ENCODE data around the gene MAT1A.

The MAT1A gene

DNA sequence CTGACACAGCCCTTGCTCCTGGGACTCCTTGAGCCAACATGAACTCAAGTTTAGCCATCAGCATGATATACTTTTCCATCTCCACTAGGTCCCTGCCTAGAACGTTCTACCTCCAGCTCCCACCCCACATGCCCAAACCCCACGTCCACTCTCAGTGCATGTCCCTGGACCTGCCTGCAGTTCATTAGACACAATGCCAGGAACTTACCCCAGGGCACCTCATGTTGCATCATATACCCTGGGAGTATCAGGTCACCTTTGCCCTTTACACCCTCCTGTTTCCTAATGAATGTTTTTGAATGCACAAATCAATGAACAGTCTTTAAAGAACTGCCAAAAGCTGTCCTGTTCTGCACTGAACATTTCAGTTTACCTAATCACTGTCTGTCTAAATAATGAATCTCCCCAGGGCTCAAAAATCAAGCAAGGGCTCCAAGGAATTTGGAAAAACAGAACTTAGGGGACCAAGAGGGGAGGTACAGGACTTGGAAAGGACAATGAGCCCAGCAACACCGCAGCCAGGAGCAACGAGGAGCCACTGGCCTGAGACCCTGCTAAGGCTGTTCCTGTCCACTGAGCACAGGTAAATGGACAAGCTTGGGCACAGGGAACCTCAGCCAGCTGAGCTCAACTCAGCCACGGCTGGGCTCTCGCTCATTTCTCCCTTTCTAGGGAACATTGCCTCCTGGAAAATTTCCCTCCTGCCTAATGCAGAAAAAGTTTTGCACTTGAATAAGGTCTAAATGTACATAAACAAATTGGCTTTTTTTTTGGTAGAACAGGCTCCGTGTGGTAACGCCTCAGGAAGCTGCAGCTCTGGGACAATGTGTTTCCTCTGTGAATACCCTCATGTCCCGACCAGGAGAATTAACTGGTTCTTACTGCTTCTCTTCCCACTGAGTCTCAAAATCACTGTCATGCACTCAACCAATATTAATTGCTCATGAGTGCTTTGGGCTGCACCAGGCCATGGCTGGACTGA, 7.4 kb downstream of the MAT1A start:
- DNase-seq = no peak

DNA sequence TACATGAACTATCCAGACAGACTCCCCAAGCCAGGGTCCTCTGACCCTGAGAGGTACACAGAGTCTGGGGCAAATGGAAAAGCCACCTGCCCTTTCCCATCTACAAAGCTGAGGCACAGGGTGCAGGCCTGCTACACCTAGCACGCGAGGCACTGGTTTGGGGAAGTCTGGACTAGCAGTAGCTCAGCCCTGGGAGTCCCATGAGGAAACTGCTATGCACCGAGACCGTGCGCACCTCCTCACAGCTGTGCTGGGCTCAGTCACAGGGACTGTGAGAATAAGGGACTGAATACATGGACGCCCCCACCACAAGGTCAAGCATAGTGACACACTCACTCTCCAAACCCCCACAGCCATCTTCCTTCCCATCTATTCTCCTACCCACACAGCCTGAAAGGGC, 8.2 kb downstream of the MAT1A start:
- no peak for DNase-seq

DNA sequence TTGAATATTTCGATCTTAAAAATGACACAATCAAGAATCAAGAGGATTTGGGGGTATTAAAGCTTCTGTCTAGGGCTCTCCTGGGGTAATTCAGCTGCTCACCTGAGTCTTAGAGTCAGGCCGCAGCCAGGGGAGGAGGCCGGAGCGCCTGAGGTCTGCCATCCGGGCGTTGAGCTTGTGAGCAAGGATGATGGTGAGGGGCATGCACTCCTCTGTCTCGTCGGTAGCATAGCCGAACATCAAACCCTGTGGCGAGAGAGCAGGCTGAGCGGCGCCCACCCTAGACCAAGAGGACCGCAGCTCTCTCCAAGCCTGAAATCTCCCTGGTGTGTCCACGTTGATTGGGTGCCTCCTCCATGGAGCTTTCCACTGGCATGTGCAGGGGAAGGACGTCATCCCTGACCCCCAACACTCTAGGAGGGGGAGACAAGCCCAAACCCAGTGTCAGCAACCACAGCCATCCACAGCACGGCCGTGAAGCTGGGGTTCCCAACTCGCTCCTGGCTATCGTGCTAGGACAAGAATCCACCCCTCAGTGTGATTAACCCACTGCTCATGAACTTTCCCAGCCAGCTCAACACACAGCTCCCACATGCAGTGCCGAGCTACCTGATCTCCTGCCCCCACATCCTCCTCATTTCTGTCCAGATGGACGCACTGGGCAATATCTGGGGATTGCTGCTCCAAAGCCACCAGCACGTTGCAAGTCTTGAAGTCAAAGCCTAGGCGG, 9.2 kb downstream of the MAT1A start:
- DNase-seq = no peak

DNA sequence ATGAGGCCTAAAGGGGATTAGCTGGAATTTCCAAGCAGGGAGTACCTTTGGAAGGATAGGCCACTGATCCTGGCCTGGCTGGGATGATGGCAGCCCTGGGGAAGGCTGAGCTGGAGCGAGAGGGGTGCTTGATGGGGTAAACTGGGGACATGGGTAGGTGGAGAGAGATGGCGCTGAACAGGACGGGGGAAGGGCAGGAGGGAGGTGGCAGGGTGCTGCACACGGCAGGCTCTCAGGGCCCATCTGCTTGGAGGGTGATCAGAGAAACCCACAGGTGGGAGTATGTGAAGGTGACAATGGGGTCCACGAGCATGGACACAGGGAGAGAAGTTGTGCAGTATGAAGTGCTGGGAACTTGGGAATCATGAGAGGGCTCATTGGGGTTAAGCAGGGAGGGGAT, 10.3 kb downstream of the MAT1A start:
- DNase-seq = no peak

DNA sequence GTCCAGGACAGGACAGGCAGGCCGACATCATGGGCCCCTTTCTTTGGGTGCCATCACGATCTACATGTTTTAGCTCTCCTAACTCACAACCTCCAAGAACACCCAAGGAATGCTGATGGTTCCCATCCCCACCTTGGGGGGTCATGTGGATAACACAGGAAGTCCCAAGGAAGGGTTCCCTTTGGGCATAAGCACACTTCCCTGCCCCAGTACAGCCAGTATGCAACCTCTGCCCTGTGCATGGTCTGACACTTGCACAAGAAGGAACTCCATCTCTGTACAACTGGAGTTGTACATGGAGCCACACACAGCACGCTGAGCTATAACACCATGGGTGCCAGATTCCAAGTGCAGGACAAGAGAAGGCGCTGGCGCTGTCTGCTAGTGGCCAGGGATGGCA, 11.0 kb downstream of the MAT1A start:
- DNase-seq = no peak

DNA sequence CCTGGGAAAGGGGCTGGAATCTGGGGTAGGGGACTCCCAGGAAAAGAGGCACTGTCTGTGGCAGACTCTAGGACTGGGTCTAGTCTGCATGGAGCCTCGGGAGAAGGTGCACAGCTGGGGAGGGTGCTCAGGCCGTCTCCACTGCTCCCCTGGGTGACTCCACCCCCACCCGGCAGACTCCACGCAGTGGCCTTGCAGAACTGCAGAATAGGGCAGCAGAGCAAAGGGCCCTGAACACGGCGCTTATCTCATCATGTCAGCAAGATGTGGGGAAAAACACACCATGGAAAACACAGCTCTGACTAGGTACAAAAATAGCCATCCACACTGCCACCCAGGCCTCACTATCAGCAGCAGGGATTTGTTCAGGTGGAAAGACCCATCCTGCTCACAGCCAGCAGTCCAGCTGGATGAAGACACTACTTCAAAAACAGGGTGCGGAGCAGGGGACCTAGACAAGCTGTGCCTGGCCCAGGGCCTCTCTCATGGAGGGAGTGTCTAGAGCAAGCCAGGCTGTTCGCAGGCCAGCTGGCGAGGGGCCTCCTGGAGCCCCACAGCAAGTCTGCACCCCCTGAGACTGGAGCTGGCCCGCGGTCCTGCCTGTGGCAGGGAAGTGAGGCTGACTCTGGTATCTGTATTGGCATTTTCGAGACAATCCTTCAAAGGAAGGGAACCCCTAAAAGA, 11.7 kb downstream of the MAT1A start:
- no peak for DNase-seq

DNA sequence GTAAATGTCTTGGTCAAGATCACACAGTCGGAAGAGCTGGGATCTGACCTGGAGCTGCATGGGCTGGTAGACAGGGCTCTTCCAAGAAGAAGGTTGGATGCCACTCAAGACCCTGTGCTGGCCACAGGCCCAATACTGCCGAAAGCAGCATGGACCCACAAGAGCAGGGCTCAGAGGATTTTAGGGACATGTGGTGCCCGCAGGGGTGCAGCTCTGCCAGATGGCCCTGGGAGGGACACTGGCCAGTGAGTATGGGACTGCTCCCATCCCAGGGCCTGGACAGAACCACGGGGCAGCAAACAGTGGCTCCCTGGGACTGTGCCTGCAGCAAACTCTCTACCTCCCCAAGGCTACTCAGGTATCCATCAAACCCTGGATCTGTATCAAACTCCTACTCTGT, 12.4 kb downstream of the MAT1A start:
- no peak for DNase-seq

DNA sequence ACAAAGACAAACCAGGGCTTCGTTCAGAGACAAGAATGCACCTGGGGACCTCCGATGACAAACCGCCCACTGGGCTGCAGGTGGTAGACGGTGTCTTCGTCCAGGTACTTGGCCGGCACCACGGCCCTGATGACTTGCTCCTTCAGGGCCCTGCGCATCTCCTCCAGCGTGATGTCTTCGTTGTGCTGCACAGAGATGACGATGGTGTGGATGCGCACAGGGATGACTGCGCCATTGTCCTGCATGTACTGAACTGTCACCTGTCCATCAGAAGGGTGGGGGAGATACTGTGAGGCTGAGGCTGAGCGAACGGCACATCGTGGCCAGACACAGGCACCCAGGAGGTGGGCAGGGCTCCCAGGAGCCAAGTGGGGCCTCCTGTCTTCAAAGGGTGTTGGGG, 13.1 kb downstream of the MAT1A start:
- no peak for DNase-seq

DNA sequence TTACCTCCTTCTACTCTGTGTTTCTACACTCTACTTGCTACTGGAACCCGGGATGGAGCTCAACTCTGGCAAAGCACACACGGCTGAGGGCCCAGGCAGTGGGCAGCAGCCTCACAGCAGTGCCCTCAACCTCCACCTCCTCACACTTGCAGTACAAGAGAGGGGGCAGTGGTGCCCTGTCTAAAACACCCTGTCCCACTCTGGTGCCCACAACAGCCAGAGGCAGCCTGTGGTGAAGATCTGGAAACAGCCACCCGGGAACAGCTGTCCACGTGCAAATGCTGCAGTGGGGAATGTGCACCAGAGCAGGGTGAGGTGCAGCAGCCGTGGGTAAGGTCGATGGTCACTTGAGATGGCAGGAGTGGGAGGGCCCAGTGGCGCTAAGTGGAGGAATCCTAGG, 13.7 kb downstream of the MAT1A start:
- no peak for DNase-seq

DNA sequence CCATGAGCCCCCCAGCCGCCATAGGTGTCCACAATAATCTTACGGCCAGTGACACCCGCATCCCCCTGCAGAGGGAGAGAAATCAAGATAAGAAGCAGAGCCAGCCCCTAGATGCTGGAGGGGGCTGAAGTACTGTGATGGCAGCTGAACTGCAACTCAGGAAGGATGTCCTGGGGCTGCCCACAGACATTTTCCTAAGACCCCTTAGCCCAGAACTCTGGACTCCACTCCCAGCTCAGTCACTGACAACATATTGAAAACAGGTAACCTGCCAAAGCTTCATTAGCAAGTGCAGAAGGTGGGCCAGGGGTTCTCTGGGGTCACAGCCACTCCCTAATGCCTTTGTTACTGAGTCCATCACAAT, 14.3 kb downstream of the MAT1A start:
- no peak for DNase-seq

DNA sequence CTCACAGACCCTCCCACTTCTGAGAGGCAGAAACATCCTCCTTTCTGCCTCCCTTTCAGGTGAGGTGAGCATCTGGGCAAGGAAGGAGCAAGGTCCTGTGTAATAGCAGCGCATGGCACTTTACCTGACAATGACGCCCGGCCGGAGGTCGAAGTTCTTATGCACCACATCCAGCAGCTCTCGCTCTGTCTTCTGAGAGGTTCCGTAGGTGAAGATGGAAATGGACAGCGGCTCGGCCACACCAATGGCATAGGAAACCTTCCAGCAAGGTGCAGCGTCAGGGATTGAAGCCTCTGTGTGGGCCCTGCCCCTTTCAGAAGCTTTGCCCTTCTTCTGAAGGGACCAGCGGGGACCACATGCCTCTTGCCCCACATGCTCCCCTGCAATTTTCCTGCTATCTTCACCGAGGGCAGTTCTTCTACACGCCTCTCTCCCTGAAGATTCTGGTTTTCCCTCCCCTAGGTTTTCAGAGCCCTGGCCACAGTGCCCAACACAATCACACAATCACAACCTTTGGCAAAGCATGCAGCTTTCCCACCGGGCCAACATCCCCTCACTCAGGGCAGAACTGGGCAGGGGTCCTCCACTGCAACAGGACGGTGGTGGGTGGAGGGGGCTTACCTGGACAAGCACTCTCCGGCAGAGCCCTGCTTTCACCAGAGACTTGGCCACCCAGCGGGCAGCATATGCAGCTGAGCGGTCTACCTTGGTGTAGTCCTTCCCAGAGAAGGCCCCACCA, 14.9 kb downstream of the MAT1A start:
- no peak for DNase-seq

DNA sequence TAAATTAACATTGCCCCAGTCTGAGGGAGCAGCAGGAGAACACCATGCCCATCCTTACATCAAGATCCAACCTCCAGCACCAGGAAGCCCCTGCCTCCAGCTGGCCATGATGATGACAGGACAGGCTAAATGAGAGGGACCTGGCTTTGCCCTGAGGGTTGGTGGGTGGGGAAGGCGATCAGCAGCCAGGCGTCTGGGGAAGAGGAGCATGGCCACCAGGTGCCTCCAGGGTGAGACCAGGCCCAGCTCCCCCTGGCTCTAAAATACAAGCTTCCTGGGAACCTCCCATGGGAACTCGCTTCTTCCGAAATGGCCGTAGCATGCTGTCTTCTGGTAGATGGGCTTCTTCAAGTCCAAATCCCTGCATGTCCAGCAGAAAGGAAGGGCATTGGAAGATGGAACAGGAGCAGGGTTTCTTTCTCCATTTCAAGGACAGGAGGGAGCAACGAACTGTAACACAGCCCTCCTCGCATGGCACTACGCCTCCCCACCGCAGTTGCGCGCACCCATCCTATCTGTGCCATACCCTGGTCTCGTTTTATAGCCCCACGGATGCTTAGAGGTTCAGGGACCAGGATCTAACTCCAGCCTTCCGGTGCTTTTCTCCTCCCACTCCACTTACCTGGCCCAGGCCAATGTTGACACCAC, 15.8 kb downstream of the MAT1A start:
- DNase-seq = no peak

DNA sequence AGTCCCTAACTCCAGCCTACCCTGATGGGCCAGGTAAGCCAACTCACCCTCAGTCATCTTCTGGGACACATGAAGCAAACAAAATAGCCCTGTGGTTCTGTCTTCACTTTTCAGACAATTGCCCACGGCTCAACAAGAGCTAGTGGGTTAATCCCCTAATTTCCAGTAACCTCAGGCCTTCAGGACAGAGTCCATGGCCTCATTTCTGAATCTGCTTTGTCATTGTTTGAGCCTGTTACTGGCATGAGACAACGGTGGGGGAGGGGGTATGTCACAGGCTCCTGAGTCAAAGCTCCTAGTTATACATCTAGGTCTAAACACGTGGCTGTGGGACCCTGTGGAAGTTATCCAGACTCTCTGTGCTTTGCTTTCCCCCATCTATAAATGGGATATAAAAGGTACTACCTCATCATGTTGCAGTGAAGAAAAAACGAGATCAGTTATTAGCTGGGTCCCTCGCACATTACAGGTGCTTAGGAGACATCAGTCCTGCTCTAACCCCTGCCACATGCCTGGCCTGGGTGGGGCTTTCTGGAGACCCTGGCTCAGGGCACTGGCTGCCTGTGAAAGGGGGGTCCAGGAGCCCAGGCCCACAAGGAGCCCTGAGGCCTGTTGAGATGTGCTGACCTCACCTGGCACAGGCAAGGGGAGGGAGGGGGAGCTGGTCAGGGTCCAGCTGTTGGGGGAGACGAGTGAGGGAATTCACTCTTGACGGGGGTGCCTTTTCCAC, 16.5 kb downstream of the MAT1A start:
- DNase-seq = no peak

DNA sequence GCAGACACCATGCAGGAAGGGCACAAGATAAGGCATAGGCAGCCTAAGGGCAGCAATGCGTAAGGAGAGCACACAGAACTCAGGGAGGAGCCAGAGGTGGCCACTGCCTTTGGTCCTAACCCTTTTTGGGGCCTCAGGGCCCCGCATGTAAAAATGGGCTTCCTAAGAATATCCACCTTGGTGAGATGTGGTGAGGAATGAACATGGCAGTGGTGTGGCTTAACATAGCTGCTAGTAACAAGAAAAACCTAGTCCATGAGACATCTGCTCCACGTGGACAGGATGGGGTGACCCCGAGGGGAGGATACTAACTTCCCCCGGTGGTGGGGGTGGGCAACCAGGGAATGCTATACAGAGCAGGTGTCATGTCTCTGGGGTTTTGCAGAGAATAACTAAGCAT, 18.0 kb downstream of the MAT1A start:
- DNase-seq = no peak

DNA sequence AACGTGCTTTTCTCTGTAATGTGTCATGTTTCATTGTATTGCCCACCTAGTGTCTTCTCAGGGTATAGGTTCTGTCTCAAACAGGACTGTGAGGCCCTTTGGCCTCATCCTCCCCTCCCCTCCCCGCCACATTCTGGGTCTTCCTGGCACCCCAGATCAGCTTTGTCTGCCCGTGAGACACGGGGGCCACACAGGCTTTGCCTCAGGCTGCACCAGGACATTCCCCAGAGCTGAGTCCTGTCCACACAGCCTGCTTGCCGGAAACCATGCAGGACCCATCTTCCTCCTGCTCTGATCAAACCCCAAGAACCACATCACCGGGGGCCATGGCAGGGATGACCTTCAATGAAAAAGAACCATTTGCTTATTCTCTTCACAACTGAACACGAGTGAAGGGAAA, 18.6 kb downstream of the MAT1A start:
- no peak for DNase-seq

DNA sequence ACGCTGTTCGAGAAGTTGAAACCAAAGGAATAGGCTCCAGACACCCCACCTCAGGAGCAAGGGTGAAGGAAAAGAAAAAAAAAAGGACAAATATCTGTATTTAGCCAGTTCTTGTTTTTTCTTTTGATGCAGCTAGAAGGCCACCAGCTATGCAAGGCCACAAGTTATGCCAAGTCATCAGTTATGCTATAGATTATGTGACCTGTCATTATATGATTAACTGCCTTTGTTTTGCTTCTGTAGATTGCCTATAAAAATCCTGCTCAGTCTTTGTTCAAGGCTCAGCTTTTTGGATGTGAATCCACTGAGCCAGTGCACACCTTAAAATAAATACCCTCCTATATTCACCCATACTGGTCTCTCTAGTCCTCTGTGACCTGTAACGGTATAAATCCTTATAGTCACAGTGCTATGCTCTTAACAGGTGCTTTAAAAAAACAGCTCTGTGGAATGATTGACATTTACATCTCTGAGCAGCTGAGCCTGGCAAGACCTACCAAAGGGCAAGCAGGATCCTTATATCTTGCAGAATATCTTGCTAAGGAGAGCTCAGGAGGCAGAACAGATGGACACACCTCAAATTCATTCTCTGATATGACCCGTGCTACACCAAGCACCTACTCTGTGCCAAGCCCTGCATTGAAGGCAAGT, 20.4 kb downstream of the MAT1A start:
- no peak for DNase-seq

DNA sequence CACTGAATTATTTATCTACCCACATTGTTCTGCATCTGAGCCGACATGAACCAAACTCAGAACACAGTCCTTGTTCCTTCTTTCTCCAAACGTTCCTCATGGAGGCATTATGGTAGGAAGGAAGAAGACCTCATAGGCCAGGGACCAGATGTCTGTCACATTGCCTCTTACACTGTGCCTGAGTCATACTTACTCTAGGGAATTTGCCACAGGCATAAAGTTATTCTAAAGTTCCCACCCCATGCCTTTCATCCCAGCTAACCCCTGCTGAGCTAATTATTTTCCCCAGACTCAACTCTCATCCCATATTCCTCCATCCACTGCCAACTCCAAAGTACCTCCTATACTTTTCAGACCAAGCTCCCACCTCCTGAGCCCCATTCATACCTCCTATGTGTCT, 21.2 kb downstream of the MAT1A start:
- DNase-seq = no peak

DNA sequence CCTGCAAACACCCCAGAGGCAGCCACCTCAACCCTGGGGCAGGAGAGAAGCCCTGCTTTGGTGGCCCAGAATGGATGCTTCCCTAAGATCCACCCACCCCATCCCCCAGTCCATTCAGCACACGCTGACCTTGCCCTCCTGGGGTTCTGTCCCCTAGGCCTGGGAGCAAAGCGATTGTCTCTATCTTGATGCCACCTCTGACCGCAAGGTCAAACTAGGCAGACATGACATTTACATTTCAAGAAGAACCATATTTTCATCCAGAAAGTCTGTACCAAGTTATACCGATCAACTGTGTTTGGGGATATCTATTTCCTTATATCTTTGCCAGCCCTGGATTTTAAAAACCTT, 23.0 kb downstream of the MAT1A start:
- DNase-seq = no peak

DNA sequence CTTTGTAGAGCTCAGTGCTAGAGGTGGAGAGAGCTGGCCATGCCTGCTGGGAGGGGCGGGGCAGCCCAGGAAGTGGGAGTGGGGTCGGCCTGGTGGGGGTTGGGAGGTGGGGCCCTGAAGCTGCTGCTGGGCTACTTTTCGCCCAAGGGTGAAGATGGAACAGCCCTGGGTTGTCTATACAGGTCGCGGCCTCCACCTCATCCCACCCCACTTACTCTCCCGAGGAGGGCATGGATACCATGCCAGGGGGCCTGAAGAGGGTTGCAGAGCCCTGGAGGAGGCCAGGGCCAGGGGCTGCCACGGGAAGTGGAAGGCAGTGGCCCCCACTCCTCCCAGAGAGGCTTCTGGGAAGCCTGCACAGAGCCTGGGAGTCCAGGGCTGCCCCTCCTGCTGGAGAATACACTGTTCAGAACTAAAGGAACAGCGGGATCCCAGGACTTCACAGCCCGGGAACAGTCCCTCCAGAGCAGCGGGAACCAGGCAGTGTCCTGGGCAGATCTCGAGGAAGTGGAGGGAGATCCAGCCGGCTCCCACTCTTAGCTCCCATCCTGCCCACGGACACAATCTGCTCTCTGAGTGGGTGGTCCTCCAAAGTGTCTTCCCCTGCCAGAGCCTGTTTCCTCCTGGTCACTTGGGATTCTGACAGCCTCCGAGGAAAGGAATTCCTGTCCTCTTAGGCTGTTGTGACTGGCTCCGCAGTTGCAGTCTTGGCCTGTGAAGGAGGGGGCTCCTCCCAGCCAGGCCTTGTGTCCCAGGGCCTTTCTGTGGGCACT, 23.5 kb downstream of the MAT1A start:
- no peak for DNase-seq
